Neural crest cell (in vitro differentiated cells): ENCODE results near the gene SRGAP3. TPM values are rescaled to one million over a fixed set of nuclear protein-coding genes. Genes with fewer than 3 reads are reported as not detected.

Experiments used
- DNase-seq: peaks from one replicate; pipeline ENCODE4 v3.0.0; 2021; ENCODE audit warnings: low read depth, mixed read lengths, low spot score
- H3K27ac Mint-ChIP-seq: one replicate; pipeline ENCODE4 v1.8.0; 2021; ENCODE audit warnings: mild to moderate bottlenecking, mixed read lengths; ENCODE audit not compliant: unreplicated experiment
- H3K27me3 Mint-ChIP-seq: 2 replicates; pipeline ENCODE4 v1.8.0; 2021; ENCODE audit warnings: low read depth, mild to moderate bottlenecking, mixed read lengths
- H3K36me3 Mint-ChIP-seq: 2 replicates; pipeline ENCODE4 v1.8.0; 2021; ENCODE audit warnings: low read depth, mild to moderate bottlenecking, mixed read lengths
- H3K4me1 Mint-ChIP-seq: 2 replicates; pipeline ENCODE4 v1.8.0; 2021; ENCODE audit warnings: mixed read lengths
- H3K4me3 Mint-ChIP-seq: one replicate; pipeline ENCODE4 v1.8.0; 2021; ENCODE audit warnings: mild to moderate bottlenecking, mixed read lengths
- H3K9me3 Mint-ChIP-seq: 2 replicates; pipeline ENCODE4 v1.8.0; 2021; ENCODE audit warnings: mixed read lengths
- CTCF ChIP-seq: fragments of 200-600 bp; sonication (generic); conservative IDR thresholded peaks from 2 replicates; pipeline ENCODE4 v1.5.0; 2021; ENCODE audit warnings: antibody characterized with exemption, mild to moderate bottlenecking
- total RNA-seq: library from RNA; stranded (reverse); gene quantifications from 2 replicates; pipeline ENCODE4 v1.2.1, GENCODE V29; 2021

Gene SRGAP3
- total RNA-seq, 1 donor from 2014 or later: 58.4 TPM

GRCh38 chr3:9024341-9024740 is 225.1 kb downstream of the SRGAP3 start:
- H3K27me3 Mint-ChIP-seq: no peaks in the 10 kb centered on the region
- no peak for TF ChIP-seq CTCF
- peaks cover 33% of the 10 kb centered on the region for H3K4me1 Mint-ChIP-seq
- DNase-seq: no peak
- H3K9me3 Mint-ChIP-seq: no peaks in the 10 kb centered on the region
- peaks cover 27% of the 10 kb centered on the region for H3K36me3 Mint-ChIP-seq
- no peak overlapping the region for H3K27ac Mint-ChIP-seq
- no peak overlapping the region for H3K4me3 Mint-ChIP-seq

GRCh38 chr3:9023226-9023590 is 226.2 kb downstream of the SRGAP3 start:
- DNase-seq: no peak
- Mint-ChIP-seq H3K27me3 (no peaks in the 10 kb centered on the region), H3K36me3 (peaks cover 27% of the 10 kb centered on the region), H3K27ac (no peak overlapping the region), H3K9me3 (no peaks in the 10 kb centered on the region), H3K4me1 (peaks cover 35% of the 10 kb centered on the region), H3K4me3 (no peak overlapping the region)
- no peak for TF ChIP-seq CTCF

GRCh38 chr3:9022305-9023225 is 226.9 kb downstream of the SRGAP3 start:
- H3K9me3 Mint-ChIP-seq: no peaks in the 10 kb centered on the region
- no peaks in the 10 kb centered on the region for H3K27me3 Mint-ChIP-seq
- H3K36me3 Mint-ChIP-seq: peaks cover 23% of the 10 kb centered on the region
- TF ChIP-seq CTCF: no peak
- H3K4me1 Mint-ChIP-seq: peaks cover 35% of the 10 kb centered on the region
- no peak for DNase-seq
- H3K27ac Mint-ChIP-seq: no peak overlapping the region
- no peak overlapping the region for H3K4me3 Mint-ChIP-seq

- TF ChIP-seq CTCF: no peak
Measured at GRCh38 chr3:9021271-9022009, 228.0 kb downstream of the SRGAP3 start.

GRCh38 chr3:9020426-9020825 is 229.0 kb downstream of the SRGAP3 start:
- no peaks in the 10 kb centered on the region for H3K27me3 Mint-ChIP-seq
- peak overlapping the region; percentile 21 for H3K27ac Mint-ChIP-seq
- DNase-seq: no peak
- peaks cover 35% of the 10 kb centered on the region for H3K4me1 Mint-ChIP-seq
- H3K4me3 Mint-ChIP-seq: no peak overlapping the region
- H3K9me3 Mint-ChIP-seq: no peaks in the 10 kb centered on the region
- peaks cover 29% of the 10 kb centered on the region for H3K36me3 Mint-ChIP-seq
- no peak for TF ChIP-seq CTCF

More at GRCh38 chr3:9021271-9022009, 228.0 kb downstream of the SRGAP3 start:
- H3K4me1 Mint-ChIP-seq: peaks cover 35% of the 10 kb centered on the region
- no peak overlapping the region for H3K27ac Mint-ChIP-seq
- no peaks in the 10 kb centered on the region for H3K9me3 Mint-ChIP-seq
- DNase-seq: no peak
- no peak overlapping the region for H3K4me3 Mint-ChIP-seq
- H3K27me3 Mint-ChIP-seq: no peaks in the 10 kb centered on the region
- H3K36me3 Mint-ChIP-seq: peaks cover 27% of the 10 kb centered on the region
